H1 (cell line): Measurements from ENCODE around the gene JPT1. TPM values are rescaled to one million over a fixed set of nuclear protein-coding genes. Genes with fewer than 3 reads are reported as not detected.

Experiments
- CTCF ChIA-PET: fragments of 300-600 bp; sonication (Branson Sonifier 250); formaldehyde crosslinking; loops from one replicate; lab custom pipeline; 2021; ENCODE audit not compliant: partially characterized antibody; lab: Charles Lee
- POLR2A ChIA-PET: fragments of 300-600 bp; sonication (Branson Sonifier 250); formaldehyde crosslinking; loops from one replicate; lab custom pipeline; 2021; ENCODE audit warnings: inconsistent platforms; ENCODE audit not compliant: partially characterized antibody; lab: Charles Lee
- DNase-seq, 2 experiments: peaks; one replicate each; pipeline versions ENCODE4 v3.0.0 to v3.0.0-alpha.2; 2010 to 2022; ENCODE audit warnings: low spot score in 2 of 2, low read depth in 1 of 2, mixed read lengths in 1 of 2
- FAIRE-seq: peaks from 2 replicates; lab custom pipeline; 2011; peaks lifted over from hg19 to GRCh38; lab: Jason Lieb, UNC
- H2AFZ ChIP-seq: 2 replicates; pipeline ENCODE4 v1.8.1; 2012; ENCODE audit warnings: low read length, inconsistent platforms
- H2AK5ac ChIP-seq: 2 replicates; pipeline ENCODE4 v1.6.1; 2013; ENCODE audit warnings: low read depth, low read length
- H2BK120ac ChIP-seq: replicated peaks from 2 replicates; pipeline ENCODE3; 2013; ENCODE audit warnings: low read depth, low read length, inconsistent platforms
- H2BK12ac ChIP-seq: 2 replicates; pipeline ENCODE4 v1.6.1; 2013; ENCODE audit warnings: low read depth, low read length
- H2BK15ac ChIP-seq: 2 replicates; pipeline ENCODE4 v1.6.1; 2013; ENCODE audit warnings: low read length
- H2BK20ac ChIP-seq: 2 replicates; pipeline ENCODE4 v1.6.1; 2013; ENCODE audit warnings: low read length
- H2BK5ac ChIP-seq: 2 replicates; pipeline ENCODE4 v1.6.1; 2013; ENCODE audit warnings: low read depth, low read length
- H3K14ac ChIP-seq: 2 replicates; pipeline ENCODE4 v1.6.1; 2013; ENCODE audit warnings: inconsistent platforms; ENCODE audit not compliant: insufficient read length
- H3K18ac ChIP-seq: 2 replicates; pipeline ENCODE4 v1.6.1; 2013; ENCODE audit warnings: low read length; ENCODE audit errors: extremely low read depth
- H3K23ac ChIP-seq: 2 replicates; pipeline ENCODE4 v1.6.1; 2013; ENCODE audit warnings: inconsistent platforms; ENCODE audit not compliant: insufficient read length
- H3K23me2 ChIP-seq: 2 replicates; pipeline ENCODE4 v1.6.1; 2013; ENCODE audit warnings: low read depth, low read length
- H3K27ac ChIP-seq: 2 replicates; pipeline ENCODE4 v1.6.1; 2011; ENCODE audit warnings: low read depth, low read length, inconsistent platforms
- H3K27me3 ChIP-seq, 4 experiments: replicated peaks in 1 of 4; 1 replicate in 1 of 4; 2 replicates in 3 of 4; pipeline versions ENCODE4 v1.6.1 to v1.8.1; 2011 to 2013; ENCODE audit warnings: low read length in 3 of 4, mild to moderate bottlenecking in 3 of 4, inconsistent platforms in 2 of 4, mixed read lengths in 2 of 4, moderate library complexity in 1 of 4; ENCODE audit not compliant: control insufficient read depth in 3 of 4, insufficient read depth in 3 of 4; ENCODE audit errors: extremely low read depth in 1 of 4
- H3K36me3 ChIP-seq, 4 experiments: 2 replicates each; pipeline versions ENCODE4 v1.6.1 to v1.8.1; 2011 to 2013; ENCODE audit warnings: mild to moderate bottlenecking in 4 of 4, low read length in 3 of 4, moderate library complexity in 2 of 4, control low read depth in 1 of 4, inconsistent platforms in 1 of 4; ENCODE audit not compliant: insufficient read depth in 4 of 4, control insufficient read depth in 2 of 4
- H3K4ac ChIP-seq: replicated peaks from 2 replicates; pipeline ENCODE3; 2013; ENCODE audit warnings: low read length, low read depth, mixed read lengths, inconsistent platforms; ENCODE audit not compliant: insufficient read length
- H3K4me1 ChIP-seq, 4 experiments: replicated peaks in 1 of 4; 1 replicate in 1 of 4; 2 replicates in 3 of 4; pipeline versions ENCODE4 v1.6.1 to v1.8.1; 2011 to 2013; ENCODE audit warnings: low read length in 3 of 4, inconsistent platforms in 2 of 4, mixed read lengths in 1 of 4; ENCODE audit not compliant: insufficient read depth in 4 of 4, control insufficient read depth in 3 of 4
- H3K4me2 ChIP-seq, 2 experiments: 2 replicates each; pipeline versions ENCODE4 v1.6.1 to v1.8.1; 2011 to 2013; ENCODE audit warnings: low read depth in 2 of 2, low read length in 2 of 2, control low read depth in 1 of 2, inconsistent platforms in 1 of 2, mild to moderate bottlenecking in 1 of 2; ENCODE audit not compliant: insufficient read depth in 1 of 2
- H3K4me3 ChIP-seq, 4 experiments: fragments of 200-600, 300-600 bp in 1 of 4; sonication (generic), shearing (Covaris generic), sonication (Bioruptor Twin) in 1 of 4; 2 replicates each; pipeline versions ENCODE4 v1.5.1 to v1.8.1; 2011 to 2016; ENCODE audit warnings: low read length in 4 of 4, low read depth in 3 of 4, control low read depth in 2 of 4, inconsistent platforms in 2 of 4, mild to moderate bottlenecking in 2 of 4, mixed read lengths in 1 of 4, moderate library complexity in 1 of 4; ENCODE audit not compliant: insufficient read depth in 2 of 4; ENCODE audit errors: extremely low read depth in 1 of 4
- H3K56ac ChIP-seq: replicated peaks from 2 replicates; pipeline ENCODE3; 2013; ENCODE audit warnings: low read depth, mild to moderate bottlenecking, mixed read lengths, low read length, inconsistent platforms; ENCODE audit not compliant: insufficient read length
- H3K79me1 ChIP-seq: 2 replicates; pipeline ENCODE4 v1.6.1; 2013; ENCODE audit warnings: low read depth, low read length, control low read depth
- H3K79me2 ChIP-seq, 2 experiments: 2 replicates each; pipeline versions ENCODE4 v1.6.1 to v1.8.1; 2012 to 2013; ENCODE audit warnings: low read length in 2 of 2, mild to moderate bottlenecking in 2 of 2, inconsistent platforms in 1 of 2; ENCODE audit not compliant: insufficient read depth in 2 of 2, control insufficient read depth in 1 of 2
- H3K9ac ChIP-seq, 4 experiments: replicated peaks in 1 of 4; 1 replicate in 1 of 4; 2 replicates in 3 of 4; pipeline versions ENCODE4 v1.6.1 to v1.8.1; 2011 to 2013; ENCODE audit warnings: low read depth in 3 of 4, low read length in 3 of 4, control low read depth in 2 of 4, mild to moderate bottlenecking in 2 of 4, moderate library complexity in 2 of 4, inconsistent platforms in 1 of 4; ENCODE audit errors: extremely low read depth in 1 of 4
- H3K9me3 ChIP-seq, 2 experiments: 2 replicates each; pipeline versions ENCODE4 v1.6.1 to v1.8.1; 2012 to 2013; ENCODE audit warnings: mild to moderate bottlenecking in 2 of 2, moderate library complexity in 2 of 2, control low read depth in 1 of 2, inconsistent platforms in 1 of 2, low read depth in 1 of 2, low read length in 1 of 2, mixed read lengths in 1 of 2; ENCODE audit not compliant: insufficient read depth in 2 of 2
- H4K20me1 ChIP-seq, 2 experiments: replicated peaks in 1 of 2; 2 replicates each; pipeline versions ENCODE3 to v1.8.1; 2011 to 2013; ENCODE audit warnings: inconsistent platforms in 2 of 2, low read length in 2 of 2, mild to moderate bottlenecking in 1 of 2; ENCODE audit not compliant: insufficient read depth in 2 of 2, control insufficient read depth in 1 of 2
- H4K5ac ChIP-seq: 2 replicates; pipeline ENCODE4 v1.6.1; 2013; ENCODE audit warnings: low read length, low read depth, mixed read lengths, inconsistent platforms; ENCODE audit not compliant: insufficient read length
- H4K8ac ChIP-seq: 2 replicates; pipeline ENCODE4 v1.8.0; 2013; ENCODE audit warnings: mild to moderate bottlenecking, moderate library complexity, low read length, inconsistent platforms; ENCODE audit not compliant: insufficient read depth; ENCODE audit errors: extremely low read depth
- H4K91ac ChIP-seq: replicated peaks from 2 replicates; pipeline ENCODE3; 2013; ENCODE audit warnings: low read length, mixed read lengths, inconsistent platforms; ENCODE audit not compliant: insufficient read length
- BACH1 ChIP-seq: IDR thresholded peaks from 2 replicates; pipeline ENCODE4 v1.6.1; 2012; ENCODE audit warnings: low read length, improper control_type of control experiment
- CHD1 ChIP-seq: IDR thresholded peaks from 2 replicates; pipeline ENCODE4 v1.6.1; 2012; ENCODE audit warnings: low read depth, low read length, improper control_type of control experiment
- E2F6 ChIP-seq: IDR thresholded peaks from 2 replicates; pipeline ENCODE4 v1.6.1; 2012; ENCODE audit warnings: inconsistent platforms
- HDAC2 ChIP-seq, 2 experiments: fragments of 300-600 bp in 1 of 2; sonication (generic) in 1 of 2; IDR thresholded peaks; 2 replicates each; pipeline ENCODE4 v1.6.1; 2011 to 2012; ENCODE audit warnings: low read depth in 2 of 2, low read length in 2 of 2, mild to moderate bottlenecking in 2 of 2, moderate library complexity in 2 of 2, borderline replicate concordance in 1 of 2, inconsistent platforms in 1 of 2
- RBBP5 ChIP-seq: IDR thresholded peaks from 2 replicates; pipeline ENCODE4 v1.7.1; 2012; ENCODE audit warnings: low read depth, mild to moderate bottlenecking, inconsistent platforms, low read length, moderate library complexity, borderline replicate concordance
- WGBS, 2 experiments: shearing (Covaris generic) in 1 of 2; methylation state at CpG; one replicate each; pipeline versions ENCODE4 v1.1.6 to v1.1.7; 2013 to 2015; ENCODE audit warnings: low lambda C conversion rate in 2 of 2, mixed read lengths in 2 of 2, inconsistent platforms in 1 of 2, low coverage in 1 of 2, missing lambda C conversion rate in 1 of 2; ENCODE audit not compliant: insufficient replicate concordance in 2 of 2, insufficient coverage in 1 of 2, insufficient read length in 1 of 2; ENCODE audit errors: extremely low coverage in 1 of 2, missing lambda C conversion rate in 1 of 2; 5-methylcytosine and 5-hydroxymethylcytosine counted together
- polyA plus RNA-seq, 7 experiments: library from polyadenylated mRNA; depleted of rRNA in 3 of 7; stranded (reverse) in 5 of 7; unstranded in 2 of 7; fragments of >200 nt in 5 of 7; fragments of 200-250 nt in 2 of 7; gene quantifications; 1 replicate in 5 of 7; 2 replicates in 1 of 7; 4 replicates in 1 of 7; pipeline versions ENCODE4 v1.2.1 to v1.2.3, GENCODE V29; 2011 to 2013; ENCODE audit warnings: missing spikeins in 2 of 7, mixed read lengths in 2 of 7
- total RNA-seq: library from RNA; stranded (reverse); fragmentation: NEBNext Ultra II Directional; extraction: Animal tissue kit (Norgen Biotek cat#: 25700); gene quantifications from 2 replicates; pipeline ENCODE4 v1.2.1, GENCODE V29; 2021

The JPT1 gene
- total and polyA plus RNA-seq, 2 of the 8 experiments (the other 6 are each of a cell fraction or from before 2014, with no cell fraction given), result 154 to 369 TPM

GRCh38 chr17:75111777-75112335 is 42.5 kb downstream of the JPT1 start:
- H3K56ac ChIP-seq, result no peak overlapping the region
- H2BK5ac ChIP-seq, result no peak overlapping the region
- no peak for TF ChIP-seq HDAC2 (IDR thresholded peaks at IDR 0.05; ENCODE audit: borderline replicate concordance in 1 of 2, low read depth in 2 of 2, low read length in 2 of 2)
- no peak for TF ChIP-seq CHD1
- TF ChIP-seq RBBP5, result no peak
- TF ChIP-seq E2F6, result no peak
- no peak for TF ChIP-seq BACH1
- H3K23ac ChIP-seq, result no peak overlapping the region
- no peak overlapping the region for H3K9ac ChIP-seq
- no peak overlapping the region for H4K5ac ChIP-seq
- ChIA-PET POLR2A (interaction anchor here (2.0 kb wide), 1 partner anchor 24 kb away, joined by 7 read pairs; the partner anchor contains the start of gene SLC16A5), CTCF (interaction anchor here (0.6 to 9.6 kb wide), 7 partner anchors 15 to 70 kb away, joined by 3 to 239 read pairs (median 4); partner anchors contain the start of gene NT5C)
- H3K27me3 ChIP-seq, result no peaks in the 10 kb centered on the region
- H3K9me3 ChIP-seq, result no peaks in the 10 kb centered on the region
- H3K79me1 ChIP-seq, result peaks cover 5% of the 10 kb centered on the region; the same call in 1 of the 2 replicates
- H4K8ac ChIP-seq, result no peak overlapping the region
- no peak overlapping the region for H2BK12ac ChIP-seq
- H3K4ac ChIP-seq, result no peak overlapping the region
- DNase-seq (no peak), FAIRE-seq (no peak)
- H4K20me1 ChIP-seq, result no peaks in the 10 kb centered on the region
- H2AK5ac ChIP-seq, result no peak overlapping the region
- H3K4me1 ChIP-seq, result peaks cover 0 to 2% (median under 1%) of the 10 kb centered on the region in 4 experiments; a peak in 3 of 7 replicates
- H2BK15ac ChIP-seq, result no peak overlapping the region
- no peak overlapping the region for H4K91ac ChIP-seq
- H3K79me2 ChIP-seq, result peaks cover 0 to 3% of the 10 kb centered on the region in 2 experiments; a peak in 1 of 4 replicates
- no peak overlapping the region for H2BK120ac ChIP-seq
- H3K14ac ChIP-seq, result no peak overlapping the region
- 96% methylated on average over 7 of the region's 7 CpGs; no CpG with 5 or more reads in 1 of the 2 experiments for WGBS, 2 experiments
- H3K18ac ChIP-seq, result no peak overlapping the region
- H2BK20ac ChIP-seq, result no peak overlapping the region
- H3K4me3 ChIP-seq, result no peak overlapping the region
- H3K27ac ChIP-seq, result no peak overlapping the region
- H2AFZ ChIP-seq, result no peak overlapping the region
- peaks cover 12% of the 10 kb centered on the region; the same call in 1 of the 2 replicates for H3K23me2 ChIP-seq
- H3K36me3 ChIP-seq, result no peaks in the 10 kb centered on the region
- H3K4me2 ChIP-seq, result no peak overlapping the region
